ENCODE measurements around the gene TPPP3.
"Not testable (repeated sequence)": the region's sequence is repeated elsewhere in the genome, so short reads cannot be mapped to it uniquely, and the experiment has no call there.

The TPPP3 gene

GRCh38 chr16:67389911-67390815 is 3.1 kb downstream of the TPPP3 start:
- no peak for DNase-seq (ENCODE audit: low spot score)

- no peak for DNase-seq (ENCODE audit: low spot score)
Measured at GRCh38 chr16:67388591-67388990, 4.7 kb downstream of the TPPP3 start.

- no peak for DNase-seq (ENCODE audit: low spot score)
Measured at GRCh38 chr16:67388191-67388590, 5.1 kb downstream of the TPPP3 start.

- no peak for DNase-seq (ENCODE audit: low spot score)
Measured at GRCh38 chr16:67387479-67388079, 5.7 kb downstream of the TPPP3 start.

DNA sequence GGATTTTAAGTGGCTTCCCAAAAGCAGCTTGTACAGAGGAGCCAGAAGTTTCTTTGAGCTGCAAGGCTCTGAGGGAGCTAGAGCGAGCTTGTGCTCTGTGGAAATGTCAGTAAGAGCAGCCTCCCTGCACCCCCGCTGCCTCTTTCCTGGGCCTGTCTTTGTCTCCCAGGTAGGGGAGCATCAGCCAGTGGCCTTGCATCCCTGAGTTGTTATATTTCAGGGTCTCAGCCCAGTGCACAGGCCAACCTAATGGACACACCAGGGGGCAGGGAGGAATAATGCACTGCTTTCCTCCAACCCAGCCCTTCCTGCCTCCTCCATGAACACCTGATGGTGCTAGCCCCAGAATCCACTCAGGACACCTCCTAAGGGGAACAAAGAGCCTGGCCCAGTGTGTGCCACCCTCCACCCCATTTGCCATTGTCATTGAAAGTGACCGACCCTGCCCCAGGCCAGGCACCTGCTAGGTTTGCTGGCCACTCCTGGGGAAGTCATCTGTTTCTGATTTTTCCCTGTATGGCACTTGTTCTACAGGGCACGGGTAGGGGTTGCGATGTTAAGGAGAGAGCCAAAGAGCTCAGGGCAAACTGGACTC is 6.3 kb downstream of the TPPP3 start:
- no peak for DNase-seq (ENCODE audit: low spot score)

DNA sequence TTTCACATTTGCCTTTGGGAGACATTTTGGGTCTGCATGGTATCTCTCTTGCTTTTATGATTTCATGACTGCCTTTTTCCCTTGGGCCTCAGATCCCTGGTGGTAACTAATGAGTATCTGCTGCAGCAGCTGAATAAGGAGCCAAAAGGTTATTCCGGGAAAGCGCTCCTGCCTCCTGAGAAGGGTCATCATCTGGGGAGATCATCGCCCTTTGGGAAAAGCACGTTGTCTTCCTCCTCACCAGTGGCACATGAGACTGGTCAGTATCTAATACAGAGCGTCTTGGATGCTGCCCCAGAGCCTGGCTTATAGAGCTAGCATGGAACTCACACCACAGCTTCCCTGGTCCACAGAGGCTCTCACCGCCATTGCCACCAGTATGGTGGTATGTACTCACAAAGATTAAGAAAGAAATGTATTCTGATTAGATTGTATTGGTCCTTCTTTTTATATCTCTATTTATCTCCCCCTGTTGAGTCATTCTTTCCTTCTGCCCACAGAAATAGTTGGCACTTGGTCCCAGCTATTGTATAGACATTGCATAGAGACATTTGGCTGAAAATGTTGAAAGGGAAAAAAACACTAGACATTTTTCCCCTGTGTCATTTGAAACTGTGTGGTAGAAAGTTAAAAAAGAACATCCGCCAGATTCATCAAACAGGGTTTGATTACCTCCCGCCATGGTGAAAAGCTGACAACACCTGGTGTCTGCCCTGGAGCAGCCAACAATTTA is 8.4 kb downstream of the TPPP3 start:
- no peak for DNase-seq (ENCODE audit: low spot score)

- no peak for DNase-seq (ENCODE audit: low spot score)
Measured at GRCh38 chr16:67383284-67383683, 10.0 kb downstream of the TPPP3 start.

- DNase-seq (ENCODE audit: low spot score), result no peak
Measured at GRCh38 chr16:67378642-67379041, 14.7 kb downstream of the TPPP3 start.

DNA sequence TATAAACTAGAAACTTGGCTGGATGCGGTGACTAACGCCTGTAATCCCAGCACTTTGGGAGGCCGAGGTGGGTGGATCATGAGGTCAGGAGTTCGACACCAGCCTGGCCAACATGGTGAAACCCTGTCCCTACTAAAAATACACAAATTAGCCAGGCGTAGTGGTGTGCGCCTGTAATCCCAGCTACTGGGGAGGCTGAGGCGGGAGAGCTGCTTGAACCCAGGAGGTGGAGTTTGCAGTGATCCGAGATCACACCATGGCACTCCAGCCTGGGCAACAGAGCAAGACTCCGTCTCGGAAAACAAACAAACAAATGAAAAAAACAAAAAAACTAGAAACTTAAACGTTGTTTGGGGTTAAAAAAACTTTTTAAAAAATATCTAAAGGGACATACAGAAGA is 17.3 kb downstream of the TPPP3 start:
- DNase-seq (ENCODE audit: low spot score), result not testable (repeated sequence)

GRCh38 chr16:67372664-67373063 is 20.6 kb downstream of the TPPP3 start:
- no peak for DNase-seq (ENCODE audit: low spot score)

DNA sequence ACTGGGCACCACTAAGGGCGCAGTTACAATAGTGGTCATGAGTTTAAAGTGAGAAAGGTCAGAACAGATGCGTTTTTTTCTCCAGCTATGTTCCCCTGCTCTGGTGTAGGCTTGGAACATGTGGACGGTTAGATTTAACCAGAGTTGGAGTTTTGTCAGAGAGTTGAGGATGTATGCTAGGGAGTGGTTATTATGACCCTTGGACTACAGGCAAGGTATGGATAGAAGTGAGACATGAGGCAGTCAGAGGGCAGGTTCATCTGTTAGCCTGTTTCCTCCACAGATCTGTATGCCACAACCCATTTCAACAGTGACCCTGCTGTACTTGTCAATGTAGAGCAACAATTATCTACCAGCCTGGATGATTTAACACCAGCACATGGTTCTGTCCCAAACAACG is 22.6 kb downstream of the TPPP3 start:
- no peak for DNase-seq (ENCODE audit: low spot score)

DNA sequence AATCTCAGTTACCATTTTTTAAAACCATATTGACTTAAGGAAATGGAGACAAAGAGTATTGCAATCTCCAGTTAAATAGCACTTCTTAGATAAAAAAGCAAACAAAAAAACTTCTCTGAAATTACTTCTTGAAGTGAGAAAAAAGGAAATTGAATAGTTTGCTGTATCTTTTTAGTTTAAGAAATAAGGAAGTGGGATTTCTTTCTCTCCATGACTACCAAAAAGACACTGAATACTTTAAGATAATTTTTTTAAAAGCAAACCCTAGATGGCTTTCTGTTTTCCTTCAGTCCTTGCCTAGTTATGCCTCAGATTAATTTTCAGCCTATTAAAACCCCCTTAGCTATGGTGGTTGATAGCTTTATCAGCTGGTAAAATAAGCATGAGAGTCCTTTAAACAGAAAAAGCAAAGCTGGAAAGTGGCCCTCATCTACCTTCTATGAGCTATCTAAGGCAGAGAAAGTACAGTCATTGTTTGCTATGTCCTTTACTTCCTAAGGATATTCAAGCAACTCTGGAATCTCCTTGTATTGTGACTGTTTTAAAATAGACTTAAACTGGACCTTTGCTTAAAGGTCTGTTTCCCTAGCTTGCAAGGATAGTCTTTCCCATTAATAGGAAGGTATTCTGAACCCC is 28.6 kb downstream of the TPPP3 start:
- no peak for DNase-seq (ENCODE audit: low spot score)

GRCh38 chr16:67361038-67361437 is 32.3 kb downstream of the TPPP3 start:
- DNase-seq (ENCODE audit: low spot score), result no peak

- DNase-seq (ENCODE audit: low spot score), result not testable (repeated sequence)
Measured at GRCh38 chr16:67359540-67360269, 33.6 kb downstream of the TPPP3 start.

- DNase-seq (ENCODE audit: low spot score), result no peak
Measured at GRCh38 chr16:67357561-67357960, 35.7 kb downstream of the TPPP3 start.

DNA sequence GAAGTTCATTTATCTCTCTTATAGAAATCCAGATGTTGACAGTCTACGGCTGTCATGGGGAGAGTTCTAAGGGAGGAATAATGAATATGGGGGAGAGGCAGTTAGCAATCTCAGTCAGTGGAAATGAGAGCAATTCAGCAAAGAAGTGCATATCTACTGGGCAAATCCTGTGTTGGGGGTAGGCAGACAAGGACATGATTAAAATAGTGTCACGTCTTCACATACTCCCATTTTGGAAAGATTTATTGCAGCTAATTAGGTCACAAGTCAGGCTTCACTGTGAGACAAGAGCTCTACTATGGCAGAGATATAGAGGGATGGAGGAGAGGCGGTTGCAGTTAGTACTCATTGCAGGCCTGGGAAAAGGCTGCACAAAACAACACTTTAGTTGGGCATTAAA is 36.9 kb downstream of the TPPP3 start:
- DNase-seq (ENCODE audit: low spot score), result no peak

DNA sequence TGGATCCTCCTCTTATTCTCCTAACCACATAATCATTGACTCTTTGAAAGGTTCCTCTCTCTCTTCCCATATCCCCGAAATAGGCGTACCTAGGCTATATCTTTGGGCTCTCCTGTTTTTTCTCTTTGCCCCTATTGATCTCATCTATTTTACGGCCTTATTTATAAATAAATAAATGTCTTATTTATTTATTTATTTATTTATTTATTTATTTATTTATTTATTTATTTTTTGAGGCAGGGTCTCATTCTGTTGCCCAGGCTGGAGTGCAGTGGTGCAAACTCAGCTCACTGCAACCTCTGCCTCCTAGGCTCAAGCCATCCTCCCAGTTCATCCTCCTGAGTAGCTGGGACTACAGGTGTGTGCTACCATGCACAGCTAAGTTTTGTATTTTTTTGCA is 40.8 kb downstream of the TPPP3 start:
- not testable (repeated sequence) for DNase-seq (ENCODE audit: low spot score)

GRCh38 chr16:67350324-67350723 is 43.0 kb downstream of the TPPP3 start:
- DNase-seq (ENCODE audit: low spot score), result no peak

GRCh38 chr16:67349172-67349571 is 44.1 kb downstream of the TPPP3 start:
- no peak for DNase-seq (ENCODE audit: low spot score)

DNA sequence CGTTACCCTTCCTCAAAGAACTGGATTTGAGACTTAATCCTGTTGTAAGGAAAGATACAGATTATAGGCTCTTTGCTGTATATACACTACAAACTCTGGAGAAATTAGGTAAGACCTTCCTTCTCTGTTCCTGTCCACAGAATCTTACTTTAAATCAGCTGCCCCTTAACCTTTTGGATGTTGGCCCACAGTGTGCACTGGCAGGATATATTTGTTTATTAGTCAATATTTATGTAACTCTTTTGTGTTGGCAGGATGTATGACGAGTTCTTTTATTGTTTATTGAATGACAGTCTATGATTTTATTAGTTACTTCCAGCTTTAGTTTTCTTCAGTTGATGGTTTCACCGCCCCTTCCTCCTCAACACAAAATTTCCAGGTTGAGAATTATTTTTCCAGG is 47.0 kb downstream of the TPPP3 start:
- no peak for DNase-seq (ENCODE audit: low spot score)

- no peak for DNase-seq (ENCODE audit: low spot score)
Measured at GRCh38 chr16:67345401-67345800, 47.9 kb downstream of the TPPP3 start.

All from HuH-7.5 (cell line).